Trophoblast cell (in vitro differentiated cells and primary cell): ENCODE data around the gene ZBTB8A.
A peak's percentile ranks its signal among the peaks of the same experiment; 100 is the strongest.
"Not testable (repeated sequence)": the region's sequence is repeated elsewhere in the genome, so short reads cannot be mapped to it uniquely, and the experiment has no call there.

Experiments used
- DNase-seq, 2 donors: peaks; one replicate each; pipeline ENCODE4 v3.0.0-alpha.2; 2016
- H2AFZ ChIP-seq: 2 replicates; pipeline ENCODE4 v1.6.1; 2013; ENCODE audit warnings: low read length, moderate library complexity, mild to moderate bottlenecking; ENCODE audit not compliant: insufficient read depth, poor library complexity
- H2AK5ac ChIP-seq: 2 replicates; pipeline ENCODE4 v1.6.1; 2013; ENCODE audit warnings: mild to moderate bottlenecking, low read length
- H2BK120ac ChIP-seq: 2 replicates; pipeline ENCODE4 v1.6.1; 2013; ENCODE audit warnings: low read length, mild to moderate bottlenecking, moderate library complexity; ENCODE audit not compliant: insufficient read depth, poor library complexity
- H2BK12ac ChIP-seq: 2 replicates; pipeline ENCODE4 v1.6.1; 2013; ENCODE audit warnings: mild to moderate bottlenecking, low read length, moderate library complexity
- H2BK5ac ChIP-seq: 2 replicates; pipeline ENCODE4 v1.6.1; 2013; ENCODE audit warnings: low read length, low read depth, moderate library complexity, mild to moderate bottlenecking; ENCODE audit not compliant: poor library complexity
- H3K14ac ChIP-seq: 2 replicates; pipeline ENCODE4 v1.6.1; 2013; ENCODE audit warnings: mild to moderate bottlenecking, low read length
- H3K18ac ChIP-seq: 2 replicates; pipeline ENCODE4 v1.6.1; 2013; ENCODE audit warnings: mild to moderate bottlenecking, low read length
- H3K23ac ChIP-seq: 2 replicates; pipeline ENCODE4 v1.6.1; 2013; ENCODE audit warnings: low read length
- H3K27ac ChIP-seq: 2 replicates; pipeline ENCODE4 v1.5.1; 2013; ENCODE audit warnings: low read depth, mild to moderate bottlenecking, inconsistent platforms, low read length, moderate library complexity
- H3K27me3 ChIP-seq: 2 replicates; pipeline ENCODE4 v1.6.1; 2013; ENCODE audit warnings: inconsistent platforms, mild to moderate bottlenecking, low read length, moderate library complexity; ENCODE audit not compliant: insufficient read depth
- H3K36me3 ChIP-seq, 2 experiments: 1 replicate in 1 of 2; 2 replicates in 1 of 2; pipeline ENCODE4 v1.6.1; 2013; ENCODE audit warnings: low read length in 2 of 2, mild to moderate bottlenecking in 2 of 2, moderate library complexity in 1 of 2; ENCODE audit not compliant: insufficient read depth in 2 of 2, control insufficient read depth in 1 of 2
- H3K4ac ChIP-seq: 2 replicates; pipeline ENCODE4 v1.6.1; 2013; ENCODE audit warnings: low read depth, mild to moderate bottlenecking, low read length, moderate library complexity
- H3K4me1 ChIP-seq, 2 experiments: 1 replicate in 1 of 2; 2 replicates in 1 of 2; pipeline ENCODE4 v1.6.1; 2013; ENCODE audit warnings: low read length in 2 of 2, mild to moderate bottlenecking in 2 of 2, moderate library complexity in 1 of 2; ENCODE audit not compliant: insufficient read depth in 2 of 2, control insufficient read depth in 1 of 2
- H3K4me2 ChIP-seq: 2 replicates; pipeline ENCODE4 v1.6.1; 2013; ENCODE audit warnings: inconsistent platforms, mild to moderate bottlenecking, low read length, moderate library complexity
- H3K4me3 ChIP-seq: 2 replicates; pipeline ENCODE4 v1.5.1; 2013; ENCODE audit warnings: mild to moderate bottlenecking, low read depth, low read length, inconsistent platforms
- H3K79me1 ChIP-seq: one replicate; pipeline ENCODE4 v1.6.1; 2013; ENCODE audit warnings: low read length
- H3K79me2 ChIP-seq: 2 replicates; pipeline ENCODE4 v1.6.1; 2013; ENCODE audit warnings: low read length, mild to moderate bottlenecking; ENCODE audit not compliant: control insufficient read depth, insufficient read depth, poor library complexity
- H3K9ac ChIP-seq: 2 replicates; pipeline ENCODE4 v1.6.1; 2013; ENCODE audit warnings: mild to moderate bottlenecking, low read length
- H3K9me3 ChIP-seq: 2 replicates; pipeline ENCODE4 v1.6.1; 2013; ENCODE audit warnings: low read depth, mild to moderate bottlenecking, control low read depth, inconsistent platforms, low read length; ENCODE audit not compliant: insufficient read depth
- H4K12ac ChIP-seq: 2 replicates; pipeline ENCODE4 v1.6.1; 2013; ENCODE audit warnings: low read depth, mild to moderate bottlenecking, low read length, moderate library complexity
- H4K8ac ChIP-seq: 2 replicates; pipeline ENCODE4 v1.6.1; 2013; ENCODE audit warnings: low read depth, mild to moderate bottlenecking, low read length, moderate library complexity
- H4K91ac ChIP-seq: one replicate; pipeline ENCODE4 v1.6.1; 2013; ENCODE audit warnings: low read depth, mild to moderate bottlenecking, low read length, moderate library complexity
- WGBS: extraction: QIAGEN DNeasy Blood & Tissue Kit; methylation state at CpG from one replicate; pipeline ENCODE4 v1.1.7; 2013; ENCODE audit warnings: missing lambda C conversion rate; ENCODE audit not compliant: insufficient read length, insufficient coverage; ENCODE audit errors: extremely low coverage; 5-methylcytosine and 5-hydroxymethylcytosine counted together

Gene ZBTB8A

DNA sequence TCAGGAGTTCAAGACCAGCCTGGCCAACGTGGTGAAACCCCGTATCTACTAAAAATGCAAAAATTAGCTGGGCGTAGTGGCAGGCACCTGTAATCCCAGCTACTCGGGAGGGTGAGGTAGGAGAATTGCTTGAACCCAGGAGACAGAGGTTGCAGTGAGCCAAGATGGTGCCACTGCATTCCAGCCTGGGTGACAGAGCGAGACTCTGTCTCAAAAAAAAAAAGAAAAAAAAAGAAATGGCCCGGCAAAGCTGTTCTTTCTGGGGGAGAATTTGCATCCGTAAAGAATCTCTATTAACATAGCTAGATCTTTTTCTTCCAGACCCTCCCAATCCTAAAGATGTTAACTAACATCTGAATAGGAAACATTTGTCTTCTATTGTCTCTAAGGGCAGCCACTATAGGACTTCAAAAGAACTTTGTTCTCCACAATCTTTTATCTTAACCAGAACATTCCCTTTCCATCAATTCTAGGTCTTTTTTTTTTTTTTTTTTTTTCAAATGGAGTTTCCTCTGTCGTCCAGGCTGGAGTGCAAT, 103.1 kb downstream of the ZBTB8A start:
- H3K27ac ChIP-seq, H3K18ac ChIP-seq, H4K8ac ChIP-seq, H3K36me3 ChIP-seq, H3K27me3 ChIP-seq, H3K14ac ChIP-seq, H3K79me2 ChIP-seq, H2BK120ac ChIP-seq, H4K91ac ChIP-seq, H2AFZ ChIP-seq, H4K12ac ChIP-seq, H3K4me2 ChIP-seq, DNase-seq, H3K4ac ChIP-seq, H3K79me1 ChIP-seq, H3K4me1 ChIP-seq, H2BK5ac ChIP-seq, H2BK12ac ChIP-seq, H2AK5ac ChIP-seq, H3K9ac ChIP-seq, H3K4me3 ChIP-seq, H3K9me3 ChIP-seq, H3K23ac ChIP-seq: not testable (repeated sequence)
- no CpG with 5 or more reads among the region's 8 CpGs for WGBS

DNA sequence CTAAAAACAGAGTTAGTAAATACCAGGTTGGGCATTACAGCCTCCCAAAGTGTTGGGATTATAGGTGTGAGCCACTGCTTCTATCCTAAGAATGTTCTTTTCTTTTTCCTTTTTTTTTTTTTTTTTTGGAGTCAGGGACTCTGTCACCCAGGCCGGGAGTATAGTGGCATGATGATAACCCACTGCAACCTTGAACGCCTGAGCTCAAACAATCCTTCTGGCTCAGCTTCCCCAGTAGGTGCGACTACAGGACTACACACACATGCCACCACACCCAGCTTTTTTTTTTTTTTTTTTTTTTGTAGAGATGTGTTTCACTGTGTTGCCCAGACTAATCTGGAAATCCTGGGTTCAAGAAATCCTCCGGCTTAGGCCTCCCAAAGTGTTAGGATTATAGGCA, 105.2 kb downstream of the ZBTB8A start:
- Histone ChIP-seq H3K27me3 (no peaks in the 10 kb centered on the region), H2AK5ac (no peak overlapping the region), H3K4ac (no peak overlapping the region), H3K18ac (no peak overlapping the region), H3K23ac (no peak overlapping the region), H4K12ac (no peak overlapping the region), H4K91ac (no peak overlapping the region), H2BK120ac (no peak overlapping the region), H2BK5ac (no peak overlapping the region), H3K4me2 (no peak overlapping the region), H3K36me3 (peaks cover 5 to 6% of the 10 kb centered on the region in 2 experiments), H3K14ac (no peak overlapping the region), H4K8ac (no peak overlapping the region), H3K9ac (no peak overlapping the region), H2BK12ac (no peak overlapping the region), H3K79me1 (no peaks in the 10 kb centered on the region), H3K27ac (no peak overlapping the region), H3K9me3 (no peaks in the 10 kb centered on the region), H2AFZ (no peak overlapping the region), H3K4me3 (no peak overlapping the region), H3K4me1 (no peaks in the 10 kb centered on the region), H3K79me2 (peaks cover under 1% of the 10 kb centered on the region)
- no peak for DNase-seq
- no CpG with 5 or more reads among the region's 4 CpGs for WGBS

DNA sequence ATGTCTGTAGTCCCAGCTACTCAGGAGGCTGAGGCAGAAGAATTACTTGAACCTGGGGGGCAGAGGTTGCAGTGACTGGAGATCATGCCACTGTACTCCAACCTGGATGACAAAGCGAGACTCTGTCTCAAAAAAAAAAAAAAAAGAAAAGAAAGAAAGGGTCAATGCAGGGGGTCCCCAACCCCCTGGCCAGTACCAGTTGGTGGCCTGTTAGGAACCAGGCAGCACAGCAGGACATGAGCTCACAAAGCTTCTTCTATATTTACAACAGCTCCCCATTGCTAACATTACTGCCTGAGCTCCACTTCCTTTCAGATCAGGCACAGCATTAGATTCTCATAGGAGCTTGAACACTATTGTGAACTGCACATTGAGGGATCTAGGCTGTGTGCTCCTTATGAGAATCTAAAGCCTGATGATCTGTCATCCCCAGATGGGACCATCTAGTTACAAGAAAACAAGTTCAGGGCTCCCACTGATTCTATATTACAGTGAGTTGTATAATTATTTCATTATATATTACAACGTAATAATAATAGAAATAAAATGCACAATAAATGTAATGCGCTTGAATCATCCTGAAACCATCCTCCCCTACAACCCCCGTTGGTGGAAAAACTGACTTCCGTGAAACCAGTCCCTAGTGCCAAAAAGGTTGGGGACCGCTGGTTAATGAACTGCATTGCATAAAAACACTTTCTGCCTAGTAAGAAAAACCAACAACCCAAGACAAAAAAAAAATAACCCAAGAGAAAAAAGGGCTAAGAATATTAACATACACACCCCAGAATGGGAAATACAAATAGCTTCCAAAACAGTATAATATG, 108.3 kb downstream of the ZBTB8A start:
- H4K12ac ChIP-seq = no peak overlapping the region
- no CpG with 5 or more reads among the region's 6 CpGs for whole genome bisulfite sequencing

DNA sequence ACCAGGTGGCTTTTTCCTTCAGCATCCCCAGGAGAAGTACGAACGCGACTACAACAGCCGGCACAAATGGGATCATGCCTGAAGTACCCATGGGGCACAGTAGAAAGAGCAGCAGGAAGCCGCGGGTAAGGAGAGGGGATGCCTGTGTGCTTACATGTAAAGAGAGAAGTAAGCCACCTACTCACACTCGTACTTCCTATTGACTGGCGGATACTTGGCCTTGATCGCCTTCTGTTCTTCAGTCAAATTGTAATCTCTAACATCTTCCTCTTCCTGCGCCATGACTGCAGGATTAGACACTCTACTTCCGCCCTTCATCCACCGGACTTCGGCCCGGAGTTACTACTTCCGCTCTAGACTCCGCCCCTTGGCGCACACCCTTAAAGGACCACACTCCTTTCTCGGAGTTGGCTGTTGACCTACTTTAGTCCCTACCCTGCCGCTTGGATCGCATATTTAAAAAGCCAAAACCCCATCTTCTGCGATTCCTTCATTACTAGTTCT, 111.1 kb downstream of the ZBTB8A start, which contains the start of gene ZBTB8OS:
TSS of gene ZBTB8OS (minus strand) at position 303 of the 504 bp plus-strand sequence. CDS start at position 282, 21 bp downstream.
- H3K4ac ChIP-seq = peak within 1 kb of the TSS; percentile 90
- WGBS = no CpG with 5 or more reads among the region's 21 CpGs
- DNase-seq = peak; percentile 95 to 98

More for the DNA sequence above, 108.3 kb downstream of the ZBTB8A start:
- no peak overlapping the region for H3K18ac ChIP-seq
- peaks cover 11% of the 10 kb centered on the region for H3K79me1 ChIP-seq
- no peak overlapping the region for H2AK5ac ChIP-seq
- H3K9me3 ChIP-seq = no peaks in the 10 kb centered on the region
- H3K23ac ChIP-seq = no peak overlapping the region
- no peak overlapping the region for H2BK120ac ChIP-seq
- no peak overlapping the region for H3K9ac ChIP-seq
- H3K36me3 ChIP-seq = peaks cover 6% of the 10 kb centered on the region in 2 experiments
- no peak overlapping the region for H4K8ac ChIP-seq
- H3K27ac ChIP-seq = no peak overlapping the region
- peaks cover 11% of the 10 kb centered on the region for H3K79me2 ChIP-seq
- no peak overlapping the region for H2BK12ac ChIP-seq
- H2AFZ ChIP-seq = no peak overlapping the region
- no peak overlapping the region for H3K4ac ChIP-seq
- no peak overlapping the region for H3K4me2 ChIP-seq
- no peak overlapping the region for H3K14ac ChIP-seq
- no peak overlapping the region for H2BK5ac ChIP-seq
- H3K27me3 ChIP-seq = no peaks in the 10 kb centered on the region
- peaks cover 0 to 3% of the 10 kb centered on the region in 2 experiments for H3K4me1 ChIP-seq
- H3K4me3 ChIP-seq = no peak overlapping the region
- DNase-seq = no peak
- no peak overlapping the region for H4K91ac ChIP-seq

More for the DNA sequence above, 111.1 kb downstream of the ZBTB8A start, which contains the start of gene ZBTB8OS:
- peak within 1 kb of the TSS; percentile 84 for H4K12ac ChIP-seq
- H3K36me3 ChIP-seq = peaks cover 16 to 17% of the 10 kb centered on the region in 2 experiments
- H3K9ac ChIP-seq = peak within 1 kb of the TSS; percentile 98
- H3K4me3 ChIP-seq = peak within 1 kb of the TSS; percentile 95
- no peak within 1 kb of the TSS for H3K23ac ChIP-seq
- H3K79me2 ChIP-seq = peaks cover 11% of the 10 kb centered on the region
- H3K14ac ChIP-seq = peak within 1 kb of the TSS; percentile 80
- H3K79me1 ChIP-seq = peaks cover 11% of the 10 kb centered on the region
- H2BK5ac ChIP-seq = peak within 1 kb of the TSS; percentile 89
- peak within 1 kb of the TSS; percentile 98 for H3K27ac ChIP-seq
- H3K9me3 ChIP-seq = no peaks in the 10 kb centered on the region
- peak within 1 kb of the TSS; percentile 93 for H4K91ac ChIP-seq
- H3K4me1 ChIP-seq = peaks cover 0 to 5% of the 10 kb centered on the region in 2 experiments
- H2BK12ac ChIP-seq = no peak within 1 kb of the TSS
- H3K18ac ChIP-seq = peak within 1 kb of the TSS; percentile 88
- H2AK5ac ChIP-seq = peak within 1 kb of the TSS; percentile 95
- H3K27me3 ChIP-seq = no peaks in the 10 kb centered on the region
- peak within 1 kb of the TSS; percentile 90 for H4K8ac ChIP-seq
- H3K4me2 ChIP-seq = peak within 1 kb of the TSS; percentile 85
- H2BK120ac ChIP-seq = peak within 1 kb of the TSS; percentile 92
- peak within 1 kb of the TSS; percentile 73 for H2AFZ ChIP-seq
